ENCODE measurements around the gene ATXN1.

DNA sequence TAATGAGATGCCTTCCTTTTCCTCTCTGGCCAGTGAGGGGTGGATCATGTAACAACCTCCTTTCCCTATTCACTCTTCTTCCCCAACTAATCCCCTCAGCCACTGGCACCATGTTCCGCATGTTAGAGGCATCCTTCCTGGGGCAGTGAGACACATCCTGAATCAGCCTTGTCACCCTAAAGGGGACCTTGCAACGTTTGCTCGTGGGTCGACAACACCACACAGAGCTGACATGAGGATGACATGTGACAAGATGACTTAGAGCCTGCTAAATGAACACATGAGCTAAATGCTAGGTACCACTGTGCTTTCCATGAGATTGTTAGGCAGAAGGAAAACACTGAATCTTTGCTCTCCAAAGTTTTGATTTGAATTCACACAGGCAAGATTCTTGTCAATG lies 129.2 kb downstream of the ATXN1 start:
- TF ChIP-seq, protein P1, sequence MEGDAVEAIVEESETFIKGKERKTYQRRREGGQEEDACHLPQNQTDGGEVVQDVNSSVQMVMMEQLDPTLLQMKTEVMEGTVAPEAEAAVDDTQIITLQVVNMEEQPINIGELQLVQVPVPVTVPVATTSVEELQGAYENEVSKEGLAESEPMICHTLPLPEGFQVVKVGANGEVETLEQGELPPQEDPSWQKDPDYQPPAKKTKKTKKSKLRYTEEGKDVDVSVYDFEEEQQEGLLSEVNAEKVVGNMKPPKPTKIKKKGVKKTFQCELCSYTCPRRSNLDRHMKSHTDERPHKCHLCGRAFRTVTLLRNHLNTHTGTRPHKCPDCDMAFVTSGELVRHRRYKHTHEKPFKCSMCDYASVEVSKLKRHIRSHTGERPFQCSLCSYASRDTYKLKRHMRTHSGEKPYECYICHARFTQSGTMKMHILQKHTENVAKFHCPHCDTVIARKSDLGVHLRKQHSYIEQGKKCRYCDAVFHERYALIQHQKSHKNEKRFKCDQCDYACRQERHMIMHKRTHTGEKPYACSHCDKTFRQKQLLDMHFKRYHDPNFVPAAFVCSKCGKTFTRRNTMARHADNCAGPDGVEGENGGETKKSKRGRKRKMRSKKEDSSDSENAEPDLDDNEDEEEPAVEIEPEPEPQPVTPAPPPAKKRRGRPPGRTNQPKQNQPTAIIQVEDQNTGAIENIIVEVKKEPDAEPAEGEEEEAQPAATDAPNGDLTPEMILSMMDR (IDR thresholded peaks at IDR 0.05) = no peak
- TF ChIP-seq POLR2AphosphoS5 (IDR thresholded peaks at IDR 0.05) = no peak
